OCI-LY1 (cell line): ENCODE data around the gene GGA2.
"Not testable (repeated sequence)": the region's sequence is repeated elsewhere in the genome, so short reads cannot be mapped to it uniquely, and the experiment has no call there.

Experiments
- H2AFZ ChIP-seq: fragments of 200-600 bp; sonication (generic), shearing (Covaris generic); 2 replicates; pipeline ENCODE4 v1.6.0; 2014; ENCODE audit warnings: antibody characterized with exemption, mild to moderate bottlenecking, low read length
- H3F3A ChIP-seq: fragments of 200-600 bp; sonication (generic), shearing (Covaris generic); 2 replicates; pipeline ENCODE4 v1.6.0; 2014; ENCODE audit warnings: mild to moderate bottlenecking, antibody characterized with exemption, low read length, moderate library complexity; ENCODE audit not compliant: insufficient read depth
- H3K27ac ChIP-seq: fragments of 200-600 bp; sonication (generic); 2 replicates; pipeline ENCODE4 v1.5.1; 2014; ENCODE audit warnings: low read length, mixed run types, mild to moderate bottlenecking, low read depth; ENCODE audit not compliant: poor library complexity, severe bottlenecking
- H3K27me3 ChIP-seq: fragments of 200-600 bp; sonication (generic); 2 replicates; pipeline ENCODE4 v1.6.0; 2014; ENCODE audit warnings: antibody characterized with exemption, mild to moderate bottlenecking, low read length, moderate library complexity; ENCODE audit not compliant: insufficient read depth
- H3K36me3 ChIP-seq: fragments of 200-600 bp; sonication (generic); 2 replicates; pipeline ENCODE4 v1.6.1; 2014; ENCODE audit warnings: mild to moderate bottlenecking, antibody characterized with exemption, low read length, moderate library complexity, mixed read lengths; ENCODE audit not compliant: insufficient read depth
- H3K4me1 ChIP-seq: fragments of 200-600 bp; sonication (generic); 2 replicates; pipeline ENCODE4 v1.5.1; 2014; ENCODE audit warnings: mild to moderate bottlenecking, low read length, moderate library complexity; ENCODE audit not compliant: insufficient read depth, severe bottlenecking
- H3K4me2 ChIP-seq: fragments of 200-600 bp; sonication (generic), shearing (Covaris generic); 2 replicates; pipeline ENCODE4 v1.6.1; 2014; ENCODE audit warnings: low read length
- H3K4me3 ChIP-seq: fragments of 200-600 bp; sonication (generic); 2 replicates; pipeline ENCODE4 v1.5.1; 2014; ENCODE audit warnings: low read length, low read depth, mild to moderate bottlenecking, mixed read lengths; ENCODE audit not compliant: poor library complexity, severe bottlenecking
- H3K79me2 ChIP-seq: fragments of 200-600 bp; shearing (Covaris generic); 2 replicates; pipeline ENCODE4 v1.6.1; 2016; ENCODE audit warnings: mixed run types, low read length, mixed read lengths; ENCODE audit not compliant: insufficient read depth
- H3K9ac ChIP-seq: fragments of 200-600 bp; sonication (generic), shearing (Covaris generic); 2 replicates; pipeline ENCODE4 v1.6.1; 2014; ENCODE audit warnings: mild to moderate bottlenecking, low read length, mixed read lengths
- H3K9me2 ChIP-seq: fragments of 200-600 bp; sonication (generic), shearing (Covaris generic); 2 replicates; pipeline ENCODE4 v1.6.1; 2014; ENCODE audit warnings: low read depth, mild to moderate bottlenecking, low read length, mixed read lengths
- H3K9me3 ChIP-seq: fragments of 200-600 bp; shearing (Covaris generic); 2 replicates; pipeline ENCODE4 v1.6.1; 2014; ENCODE audit warnings: low read length, mixed read lengths
- H4K20me1 ChIP-seq: fragments of 200-600 bp; sonication (generic), shearing (Covaris generic); 2 replicates; pipeline ENCODE4 v1.6.0; 2016; ENCODE audit warnings: mild to moderate bottlenecking, low read length; ENCODE audit not compliant: insufficient read depth
- CTCF ChIP-seq: fragments of 200-600 bp; sonication (generic), shearing (Covaris generic); IDR thresholded peaks from 2 replicates; pipeline ENCODE4 v1.5.1; 2017; ENCODE audit warnings: mild to moderate bottlenecking, antibody characterized with exemption, low read length, moderate library complexity, mixed read lengths
- EZH2 ChIP-seq: fragments of 200-600 bp; sonication (generic), shearing (Covaris generic); IDR thresholded peaks from 2 replicates; pipeline ENCODE4 v1.8.0; 2017; ENCODE audit warnings: borderline replicate concordance, mixed run types, mild to moderate bottlenecking, antibody characterized with exemption, low read length, moderate library complexity, mixed read lengths

Gene GGA2

DNA sequence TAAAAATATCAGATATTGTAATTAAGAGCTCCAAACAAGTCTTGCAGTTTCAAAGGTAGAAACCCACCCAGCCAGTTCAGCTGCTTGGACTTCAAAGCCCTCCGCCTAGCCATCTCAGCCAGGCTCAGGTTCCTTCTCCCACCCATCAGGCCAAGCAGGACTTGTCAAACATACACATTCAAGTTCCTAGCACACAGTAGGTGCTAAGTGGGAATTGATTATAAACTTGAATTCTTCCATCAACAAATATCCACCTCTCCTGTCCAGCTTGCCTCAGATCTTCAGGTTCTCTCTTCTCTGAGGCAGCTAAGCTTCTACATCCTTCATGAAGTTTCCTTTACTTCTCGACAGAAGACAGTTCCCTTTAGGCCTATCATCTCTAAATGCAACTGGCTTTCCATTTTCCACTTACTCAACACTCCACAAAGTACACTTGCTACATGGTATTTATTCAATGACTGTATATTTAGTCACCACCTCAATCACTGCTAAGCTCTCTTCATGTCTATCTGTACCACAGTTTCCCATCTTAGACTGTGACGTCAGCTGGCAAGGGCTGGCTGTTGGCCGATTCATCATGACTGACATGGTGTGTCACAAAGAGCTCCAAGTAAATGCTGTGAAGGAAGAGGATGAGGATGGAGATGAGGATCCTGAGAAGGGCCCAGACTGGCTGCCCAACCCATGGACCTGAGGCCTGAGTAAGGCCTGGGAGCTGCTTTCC lies 44.0 kb downstream of the GGA2 start:
- no peak for TF ChIP-seq CTCF
- TF ChIP-seq EZH2, result no peak
- Histone ChIP-seq H3K27ac (no peak overlapping the region), H3F3A (no peaks in the 10 kb centered on the region), H3K4me2 (no peak overlapping the region), H3K9me2 (no peaks in the 10 kb centered on the region), H3K4me3 (no peak overlapping the region), H3K4me1 (no peaks in the 10 kb centered on the region), H4K20me1 (no peaks in the 10 kb centered on the region), H3K9me3 (no peaks in the 10 kb centered on the region), H3K27me3 (no peaks in the 10 kb centered on the region), H3K9ac (no peak overlapping the region), H3K36me3 (peaks cover 73% of the 10 kb centered on the region), H2AFZ (no peak overlapping the region), H3K79me2 (no peaks in the 10 kb centered on the region)

GRCh38 chr16:23465179-23465578 lies 45.1 kb downstream of the GGA2 start:
- TF ChIP-seq EZH2, result no peak
- Histone ChIP-seq H3K27me3 (no peaks in the 10 kb centered on the region), H3K9me3 (no peaks in the 10 kb centered on the region), H3K27ac (no peak overlapping the region), H3K9me2 (no peaks in the 10 kb centered on the region), H3K4me3 (no peak overlapping the region), H3K4me1 (no peaks in the 10 kb centered on the region), H3K4me2 (no peak overlapping the region), H3K36me3 (peaks cover 62% of the 10 kb centered on the region), H3K9ac (no peak overlapping the region), H3F3A (no peaks in the 10 kb centered on the region), H3K79me2 (no peaks in the 10 kb centered on the region), H4K20me1 (no peaks in the 10 kb centered on the region), H2AFZ (no peak overlapping the region)

DNA sequence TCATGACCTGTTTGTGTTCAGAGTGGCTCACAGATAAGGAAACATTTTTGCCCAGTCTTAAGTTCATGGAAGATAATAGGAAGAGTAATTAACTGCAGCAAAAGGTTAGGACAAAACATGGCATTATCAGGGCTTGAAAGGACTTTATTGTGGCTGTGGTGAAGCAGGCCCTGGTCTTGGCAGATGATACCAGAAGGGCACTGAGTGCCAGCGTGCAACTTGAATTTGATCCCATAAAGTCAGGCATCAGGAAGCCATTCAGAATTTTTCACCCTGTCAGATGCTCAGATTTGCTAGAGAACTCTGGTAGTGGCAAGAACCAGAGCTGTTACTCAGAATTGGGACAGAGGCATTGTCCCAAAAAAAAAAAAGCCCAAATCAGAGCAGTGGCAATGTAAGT lies 46.1 kb downstream of the GGA2 start:
- no peaks in the 10 kb centered on the region for H3K9me2 ChIP-seq
- H3F3A ChIP-seq, result no peaks in the 10 kb centered on the region
- no peak overlapping the region for H3K27ac ChIP-seq
- H3K36me3 ChIP-seq, result peaks cover 52% of the 10 kb centered on the region
- H3K4me2 ChIP-seq, result no peak overlapping the region
- no peak overlapping the region for H3K4me3 ChIP-seq
- H4K20me1 ChIP-seq, result no peaks in the 10 kb centered on the region
- TF ChIP-seq EZH2 (no peak), CTCF (no peak)
- no peaks in the 10 kb centered on the region for H3K9me3 ChIP-seq
- no peak overlapping the region for H2AFZ ChIP-seq
- H3K9ac ChIP-seq, result no peak overlapping the region
- H3K27me3 ChIP-seq, result no peaks in the 10 kb centered on the region
- H3K4me1 ChIP-seq, result no peaks in the 10 kb centered on the region
- no peaks in the 10 kb centered on the region for H3K79me2 ChIP-seq

DNA sequence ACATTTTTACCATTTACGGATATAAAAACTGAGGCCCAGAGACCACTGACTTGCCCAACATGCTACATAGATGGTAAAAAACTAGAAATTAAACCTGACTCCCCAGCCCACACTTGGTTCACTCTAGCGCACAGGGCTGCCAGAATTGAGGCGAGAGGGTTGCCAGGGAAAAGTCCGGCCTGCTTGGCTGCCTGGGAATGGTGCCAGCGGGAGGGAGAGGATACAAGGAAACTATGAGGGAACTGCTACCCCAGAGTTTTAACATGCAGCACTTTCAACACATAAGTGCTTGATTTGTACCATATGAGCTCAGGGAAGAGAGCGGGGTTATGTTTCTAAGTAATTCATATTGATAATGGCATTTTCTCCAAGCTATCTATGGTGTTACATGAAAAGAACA lies 47.3 kb downstream of the GGA2 start:
- H3K4me2 ChIP-seq, H3K27me3 ChIP-seq, H2AFZ ChIP-seq, H3K4me1 ChIP-seq, H3K4me3 ChIP-seq, H3K9me3 ChIP-seq, H3K27ac ChIP-seq, H3K9ac ChIP-seq, H3F3A ChIP-seq, H3K9me2 ChIP-seq, H3K79me2 ChIP-seq, H4K20me1 ChIP-seq: not testable (repeated sequence)
- peaks cover 41% of the 10 kb centered on the region for H3K36me3 ChIP-seq
